ENCODE measurements around the gene ASIP.

- TF ChIP-seq FOXM1 (CRISPR knock-in tag; IDR thresholded peaks at IDR 0.05) = no peak
- TF ChIP-seq GMEB1 (CRISPR knock-in tag; IDR thresholded peaks at IDR 0.05; ENCODE audit: borderline replicate concordance) = no peak
These were observed 32.1 kb upstream of the ASIP start for GRCh38 chr20:34209111-34209510.

Data from HepG2 (cell line).